22Rv1 (cell line): ENCODE results near the gene UNC5CL.
A peak's percentile ranks its signal among the peaks of the same experiment; 100 is the strongest.

Experiments
- ZFX ChIP-seq: fragments of 450-650 bp; IDR thresholded peaks from 2 replicates; pipeline ENCODE4 v1.6.1; 2017; ENCODE audit warnings: antibody characterized with exemption, borderline replicate concordance
- TF ChIP-seq, protein P1 (sequence below): fragments of 450-650 bp; IDR thresholded peaks from 2 replicates; pipeline ENCODE4 v1.5.1; 2017; ENCODE audit warnings: mild to moderate bottlenecking

GRCh38 chr6:41071501-41071922, 32.5 kb upstream of the UNC5CL start:
- TF ChIP-seq, protein P1, sequence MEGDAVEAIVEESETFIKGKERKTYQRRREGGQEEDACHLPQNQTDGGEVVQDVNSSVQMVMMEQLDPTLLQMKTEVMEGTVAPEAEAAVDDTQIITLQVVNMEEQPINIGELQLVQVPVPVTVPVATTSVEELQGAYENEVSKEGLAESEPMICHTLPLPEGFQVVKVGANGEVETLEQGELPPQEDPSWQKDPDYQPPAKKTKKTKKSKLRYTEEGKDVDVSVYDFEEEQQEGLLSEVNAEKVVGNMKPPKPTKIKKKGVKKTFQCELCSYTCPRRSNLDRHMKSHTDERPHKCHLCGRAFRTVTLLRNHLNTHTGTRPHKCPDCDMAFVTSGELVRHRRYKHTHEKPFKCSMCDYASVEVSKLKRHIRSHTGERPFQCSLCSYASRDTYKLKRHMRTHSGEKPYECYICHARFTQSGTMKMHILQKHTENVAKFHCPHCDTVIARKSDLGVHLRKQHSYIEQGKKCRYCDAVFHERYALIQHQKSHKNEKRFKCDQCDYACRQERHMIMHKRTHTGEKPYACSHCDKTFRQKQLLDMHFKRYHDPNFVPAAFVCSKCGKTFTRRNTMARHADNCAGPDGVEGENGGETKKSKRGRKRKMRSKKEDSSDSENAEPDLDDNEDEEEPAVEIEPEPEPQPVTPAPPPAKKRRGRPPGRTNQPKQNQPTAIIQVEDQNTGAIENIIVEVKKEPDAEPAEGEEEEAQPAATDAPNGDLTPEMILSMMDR = 0 out of 2 replicates have a peak, but pooled peaks have one; percentile 11
- no peak for TF ChIP-seq ZFX
